ENCODE data around the gene PLCH1.

The PLCH1 gene

GRCh38 chr3:155327430-155327829 lies 417.4 kb downstream of the PLCH1 start:
- DNase-seq = no peak

GRCh38 chr3:155326901-155327300 lies 418.0 kb downstream of the PLCH1 start:
- DNase-seq = no peak

- no peak for DNase-seq
Measured at GRCh38 chr3:155326244-155326643, 418.6 kb downstream of the PLCH1 start.

Measured in CD4-positive, alpha-beta T cell treated with Interleukin-15 for 1 hour (primary cell).